Epidermal melanocyte (primary cell): ENCODE results near the gene OR56A3.
"Not testable (repeated sequence)": the region's sequence is repeated elsewhere in the genome, so short reads cannot be mapped to it uniquely, and the experiment has no call there.

Experiments used
- DNase-seq: peaks from one replicate; pipeline ENCODE4 v3.0.0; 2011; ENCODE audit warnings: low spot score; ENCODE audit not compliant: insufficient read length

The OR56A3 gene, protein sequence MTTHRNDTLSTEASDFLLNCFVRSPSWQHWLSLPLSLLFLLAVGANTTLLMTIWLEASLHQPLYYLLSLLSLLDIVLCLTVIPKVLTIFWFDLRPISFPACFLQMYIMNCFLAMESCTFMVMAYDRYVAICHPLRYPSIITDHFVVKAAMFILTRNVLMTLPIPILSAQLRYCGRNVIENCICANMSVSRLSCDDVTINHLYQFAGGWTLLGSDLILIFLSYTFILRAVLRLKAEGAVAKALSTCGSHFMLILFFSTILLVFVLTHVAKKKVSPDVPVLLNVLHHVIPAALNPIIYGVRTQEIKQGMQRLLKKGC

DNA sequence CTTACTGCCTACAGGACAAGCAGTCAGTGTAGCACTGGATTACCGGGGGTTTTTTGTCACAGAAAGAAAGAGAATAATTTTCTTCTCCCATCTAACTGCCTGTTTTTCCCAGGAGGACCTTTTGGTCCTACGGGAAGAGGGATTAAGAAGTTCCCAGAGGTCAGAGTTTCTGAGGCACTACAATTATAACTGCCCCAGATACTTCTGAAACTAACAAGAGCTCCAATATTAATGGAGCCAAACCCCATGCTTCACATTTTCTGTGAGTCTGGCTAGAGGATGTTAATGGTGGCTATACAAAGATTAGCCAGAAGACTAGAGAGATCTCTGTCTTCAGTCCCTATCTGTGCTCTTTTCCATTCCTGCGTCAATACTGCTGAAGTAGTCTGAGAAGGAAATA is at the start of gene OR56A3:
Gene OR56A3, plus strand, starts transcription at position 301 of the 400 bp plus-strand sequence. CDS start 5,096 bp downstream, outside the sequence.
- no peak for DNase-seq

DNA sequence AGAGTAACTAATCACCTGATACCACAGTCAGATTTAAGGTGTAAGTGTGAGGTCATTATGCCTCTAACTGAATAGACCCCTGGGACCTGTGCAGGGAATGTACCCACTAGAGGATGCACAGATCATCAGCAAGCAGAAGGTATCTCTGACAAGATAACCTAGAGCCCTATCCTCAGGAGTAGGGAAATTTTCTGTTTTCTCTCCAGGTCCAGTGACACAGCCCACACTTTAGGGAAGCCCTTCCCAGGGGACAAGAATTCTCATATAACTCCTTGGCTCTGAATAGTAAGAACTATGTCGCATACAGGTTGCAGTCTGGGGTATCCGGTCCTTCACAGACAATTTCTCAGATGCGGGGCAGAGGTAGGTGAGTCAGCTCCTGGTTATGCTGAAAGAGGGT is 49.1 kb upstream of the OR56A3 start, which contains the start of gene OR52E5:
Gene OR52E5, plus strand, starts transcription at position 301 of the 400 bp plus-strand sequence. CDS start 7,569 bp downstream, outside the sequence.
- no peak for DNase-seq

DNA sequence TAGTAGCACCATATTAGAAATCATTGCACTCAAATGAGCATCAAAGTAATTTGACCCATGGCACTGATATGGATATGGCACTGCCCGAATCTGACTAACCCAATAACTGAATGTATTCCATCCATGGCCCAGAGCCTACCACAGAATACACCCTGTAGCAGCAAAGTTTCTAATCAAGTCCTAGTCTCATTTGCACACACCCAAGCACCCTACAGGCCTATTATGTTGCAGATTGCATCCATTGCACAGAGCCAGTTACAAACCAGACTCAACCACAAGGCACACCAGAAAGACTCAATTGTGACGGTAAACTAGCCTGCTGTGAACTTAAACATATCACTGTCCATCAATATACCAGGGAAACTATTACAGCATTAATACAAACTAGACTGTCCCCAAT is 42.5 kb upstream of the OR56A3 start:
- DNase-seq = no peak

DNA sequence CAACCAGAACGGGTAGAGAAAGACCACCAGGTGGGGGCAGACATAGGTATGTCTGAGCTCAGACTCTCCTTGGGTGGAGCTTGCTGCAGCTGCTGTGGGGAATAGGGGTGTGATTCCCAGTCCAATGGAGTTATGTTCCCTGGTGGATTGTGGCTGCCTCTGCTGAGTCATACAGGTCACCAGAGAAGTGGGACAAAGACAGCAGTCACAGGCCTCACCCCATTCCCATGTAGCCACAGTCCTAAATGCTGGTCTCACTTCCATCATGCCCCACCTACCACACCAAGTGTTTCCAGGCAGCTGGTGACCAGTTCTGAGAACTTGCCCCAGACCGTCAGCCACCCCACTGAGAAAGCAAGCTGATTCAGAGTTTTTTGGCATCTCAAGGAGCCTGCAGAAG is 31.5 kb upstream of the OR56A3 start:
- DNase-seq = no peak

DNA sequence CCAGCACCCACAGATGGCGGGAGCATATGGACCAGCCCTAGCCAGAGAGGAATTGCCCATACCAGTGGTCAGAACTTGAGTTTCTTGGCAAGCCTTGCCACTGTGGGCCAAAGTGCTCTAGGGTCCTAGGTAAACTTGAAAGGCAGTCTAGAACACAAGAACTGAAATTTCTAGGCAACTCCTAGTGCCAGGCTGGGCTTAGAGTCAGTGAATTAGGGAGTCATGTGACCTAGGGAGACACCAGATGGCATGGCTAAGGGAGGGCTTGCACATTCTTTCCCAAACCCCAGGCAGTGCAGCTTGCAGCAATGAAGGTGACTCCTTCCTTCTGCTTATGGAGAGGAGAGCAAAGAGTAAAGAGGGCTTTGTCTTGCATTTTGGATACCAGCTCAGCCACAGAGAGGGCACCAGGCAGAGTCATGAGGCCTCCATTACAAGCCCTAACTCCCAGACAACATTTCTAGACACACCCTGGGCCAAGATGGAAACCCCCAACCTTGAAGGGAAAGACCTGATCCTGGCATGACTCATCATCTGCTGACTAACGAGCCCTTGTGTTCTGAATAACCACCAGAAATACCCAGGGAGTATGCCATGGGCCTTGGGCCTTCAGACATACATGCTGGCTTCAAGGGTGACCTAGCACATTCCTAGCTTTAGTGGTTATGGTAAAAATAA is 19.2 kb upstream of the OR56A3 start:
- DNase-seq = no peak

DNA sequence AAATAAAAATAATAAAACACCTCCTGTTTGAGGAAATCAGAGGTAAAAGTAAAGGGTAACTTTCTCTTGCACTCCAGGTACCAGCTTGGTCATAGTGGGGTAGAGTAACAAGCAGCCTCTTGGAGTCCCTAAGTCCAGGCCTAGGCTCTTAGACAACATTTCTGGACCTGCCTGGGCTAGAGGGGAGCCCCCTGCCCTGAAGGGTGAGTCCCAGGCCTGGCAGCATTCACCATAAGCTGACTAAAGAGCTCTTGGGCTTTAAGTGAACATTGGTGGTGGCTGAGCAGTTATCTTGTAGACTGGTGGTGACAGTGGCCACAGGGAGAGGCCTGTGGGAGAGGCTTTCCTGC is 18.6 kb upstream of the OR56A3 start:
- DNase-seq = no peak

DNA sequence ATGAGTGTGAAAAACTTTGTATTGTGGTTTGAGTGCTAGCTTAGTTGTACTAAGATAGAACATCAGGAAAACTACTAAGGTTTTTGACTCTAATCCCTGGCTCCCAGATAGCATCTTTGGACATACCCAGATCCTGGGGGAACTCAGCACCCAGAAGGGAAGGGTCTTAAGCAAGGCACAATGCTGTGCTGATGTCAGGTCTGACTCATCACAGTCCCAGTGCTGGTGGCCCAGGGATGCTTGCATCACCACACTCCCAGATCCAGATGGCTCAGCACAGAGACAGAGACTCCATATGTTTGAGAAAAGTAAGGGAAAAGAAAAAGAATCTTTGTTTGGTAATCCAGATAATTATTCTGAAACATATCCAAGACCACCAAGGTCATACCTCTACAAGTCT is 18.3 kb upstream of the OR56A3 start:
- DNase-seq = no peak

DNA sequence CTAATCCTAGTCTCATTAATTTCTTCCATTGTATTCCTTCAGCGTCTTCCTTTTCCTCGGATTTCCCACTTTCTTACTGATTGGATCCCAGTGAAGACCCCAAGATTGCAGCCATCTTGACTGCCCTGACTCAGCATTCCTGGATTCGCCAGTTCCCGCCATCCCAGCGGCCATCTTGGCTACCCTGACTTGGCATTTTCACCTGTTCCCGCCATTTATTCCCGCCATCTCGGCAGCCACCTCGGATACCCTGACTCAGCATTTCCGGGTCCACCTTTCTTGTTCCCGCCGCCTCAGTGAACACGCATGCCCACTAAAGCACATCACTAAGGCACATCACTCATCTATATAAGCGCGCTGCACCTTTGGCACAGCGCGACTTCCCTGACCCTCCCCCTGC is 13.8 kb upstream of the OR56A3 start:
- DNase-seq = no peak

DNA sequence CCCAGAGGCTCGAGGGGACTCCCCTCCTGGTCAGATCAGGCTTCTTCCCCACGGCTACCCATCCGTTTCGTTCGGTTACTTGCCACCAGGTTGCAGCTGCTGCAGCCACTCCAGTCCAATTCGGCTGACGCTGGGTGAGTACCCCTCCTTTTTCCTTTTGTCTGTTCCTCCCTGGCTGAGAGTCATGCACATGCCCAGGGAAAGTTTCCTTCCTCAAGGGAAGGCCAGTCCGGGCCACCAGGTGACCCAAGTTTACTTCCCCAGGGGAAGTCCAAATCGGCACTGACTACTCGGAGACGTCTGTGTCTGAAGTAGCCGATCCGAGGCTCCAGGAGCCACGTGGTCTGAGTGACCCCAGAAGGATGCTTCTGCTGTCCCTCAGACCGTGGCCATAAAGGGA is 13.2 kb upstream of the OR56A3 start:
- no peak for DNase-seq

DNA sequence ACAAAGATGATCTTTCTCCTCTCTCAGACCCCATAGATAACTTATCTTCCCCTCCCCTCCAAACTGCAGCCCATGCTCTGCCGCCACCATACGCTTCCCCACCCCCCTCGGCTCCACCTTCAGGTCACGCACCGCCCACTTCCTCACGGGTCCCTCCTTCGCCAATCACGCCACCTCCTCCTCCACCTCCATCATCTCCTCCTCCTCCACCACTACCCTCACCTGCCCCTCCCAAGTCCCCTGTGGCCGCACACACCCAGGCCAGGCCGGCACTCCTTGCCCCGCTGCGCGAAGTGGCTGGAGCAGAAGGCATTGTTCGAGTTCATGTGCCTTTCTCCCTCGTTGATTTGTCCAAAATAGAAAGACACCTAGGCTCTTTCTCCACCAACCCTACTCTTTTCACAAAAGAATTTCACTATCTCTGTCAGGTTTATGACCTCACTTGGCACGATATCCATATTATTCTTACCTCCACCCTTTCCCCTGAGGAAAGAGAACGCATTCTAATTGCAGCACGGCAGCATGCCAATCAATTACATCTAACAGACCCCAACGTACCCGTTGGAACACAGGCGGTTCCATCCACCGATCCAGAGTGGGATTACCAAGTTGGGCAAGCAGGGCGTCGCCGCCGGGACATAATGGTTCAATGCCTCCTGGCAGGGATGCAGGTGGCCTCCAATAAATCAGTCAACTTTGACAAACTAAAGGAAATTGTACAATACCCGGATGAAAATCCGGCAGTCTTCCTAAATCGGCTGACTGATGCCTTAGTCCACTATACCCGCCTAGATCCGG is 12.3 kb upstream of the OR56A3 start:
- DNase-seq = no peak

DNA sequence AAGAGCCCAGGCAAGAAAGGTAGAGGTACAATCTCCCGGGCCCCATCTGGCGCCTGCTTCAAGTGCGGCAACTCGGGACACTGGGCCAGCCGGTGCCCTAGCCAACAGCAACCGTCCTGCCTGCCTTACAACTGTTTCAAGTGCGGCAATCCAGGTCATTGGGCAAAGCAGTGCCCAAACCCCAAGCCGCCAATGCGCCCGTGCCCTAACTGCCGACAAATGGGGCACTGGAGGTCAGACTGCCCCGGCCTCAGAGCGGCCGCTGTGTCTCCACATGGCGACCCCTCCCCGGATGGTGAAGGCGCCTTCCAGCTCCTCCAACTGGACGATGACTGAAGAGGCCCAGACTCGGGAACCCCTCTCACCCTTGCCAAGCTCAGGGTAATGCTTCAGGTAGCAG is 11.4 kb upstream of the OR56A3 start:
- no peak for DNase-seq

DNA sequence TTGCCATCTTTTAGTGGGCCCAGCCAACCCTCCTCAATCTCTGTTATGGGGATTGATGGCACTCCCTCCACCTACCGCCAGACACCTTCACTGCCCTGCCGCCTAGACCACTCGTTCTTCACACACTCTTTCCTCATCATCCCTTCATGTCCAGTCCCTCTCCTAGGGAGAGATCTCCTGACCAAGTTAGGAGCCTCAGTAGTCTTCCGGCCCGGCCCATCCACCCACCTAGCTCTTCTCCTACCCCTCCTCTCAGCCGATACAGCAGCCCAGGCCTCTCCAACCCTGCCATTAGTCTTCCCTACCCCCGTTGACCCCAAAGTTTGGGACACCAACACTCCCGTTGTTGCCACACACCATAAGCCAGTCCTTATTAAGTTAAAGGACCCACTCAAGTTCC is 11.0 kb upstream of the OR56A3 start:
- no peak for DNase-seq

DNA sequence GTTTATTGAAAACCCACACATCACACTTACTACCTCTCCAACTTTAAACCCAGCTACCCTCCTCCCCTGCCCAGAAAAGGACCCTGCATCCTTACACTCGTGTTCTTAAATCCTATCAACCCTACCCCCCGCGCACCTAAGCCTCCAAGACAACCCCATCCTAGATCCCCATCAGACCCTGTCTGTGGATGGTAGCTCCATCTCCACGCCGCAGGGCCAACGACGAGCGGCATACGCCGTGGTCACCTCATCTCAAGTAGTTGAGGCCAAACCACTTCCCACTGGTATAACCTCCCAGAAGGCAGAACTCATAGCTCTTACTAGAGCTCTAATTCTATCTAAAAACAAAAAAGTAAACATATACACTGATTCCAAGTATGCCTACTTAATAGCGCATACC is 9.4 kb upstream of the OR56A3 start:
- no peak for DNase-seq

DNA sequence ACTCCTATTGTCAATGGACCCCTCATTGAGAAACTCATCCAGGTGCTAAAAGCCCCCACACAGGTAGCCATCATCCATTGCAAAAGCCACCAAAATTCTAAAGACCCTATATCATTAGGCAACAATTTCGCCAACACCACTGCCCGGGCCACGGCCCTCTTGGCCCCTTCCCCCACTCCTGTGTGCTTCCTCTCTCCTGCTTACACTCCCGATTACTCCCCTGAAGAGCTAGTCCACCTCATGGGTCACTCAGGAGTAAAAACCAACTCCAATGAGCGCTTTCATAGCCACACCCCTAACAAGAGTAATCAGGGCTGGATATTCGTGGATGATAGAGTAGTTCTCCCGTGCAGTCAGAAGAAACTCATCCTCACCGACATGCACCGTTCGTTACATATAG is 8.9 kb upstream of the OR56A3 start:
- DNase-seq = no peak

DNA sequence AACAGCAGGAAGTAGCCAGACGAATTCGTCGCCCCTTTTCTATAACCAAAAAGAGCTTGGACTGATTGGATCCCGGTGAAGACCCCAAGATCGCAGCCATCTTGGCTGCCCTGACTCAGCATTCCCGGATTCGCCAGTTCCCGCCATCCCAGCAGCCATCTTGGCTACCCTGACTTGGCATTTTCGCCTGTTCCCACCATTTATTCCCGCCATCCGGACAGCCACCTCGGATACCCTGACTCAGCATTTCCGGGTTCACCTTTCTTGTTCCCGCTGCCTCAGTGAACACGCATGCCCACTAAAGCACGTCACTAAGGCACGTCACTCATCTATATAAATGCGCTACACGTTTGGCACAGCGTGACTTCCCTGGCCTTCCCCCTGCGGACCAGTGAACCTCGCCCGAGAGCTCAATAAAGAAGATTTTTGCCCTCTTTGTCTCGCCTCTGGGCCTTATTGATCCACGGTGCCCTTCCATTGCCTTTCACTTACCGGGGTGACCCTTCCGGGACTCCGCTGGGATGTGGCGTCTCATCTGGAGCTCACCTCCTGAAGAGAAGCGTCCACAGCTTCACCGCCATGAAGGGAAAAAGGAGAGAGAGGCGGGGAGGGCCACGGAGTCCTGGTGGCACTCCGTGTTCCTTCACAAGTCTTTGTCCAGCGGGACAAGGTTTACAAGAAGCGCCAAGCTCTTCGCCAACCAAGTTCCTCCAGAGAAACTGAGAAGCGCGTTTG is 4.0 kb upstream of the OR56A3 start:
- no peak for DNase-seq

DNA sequence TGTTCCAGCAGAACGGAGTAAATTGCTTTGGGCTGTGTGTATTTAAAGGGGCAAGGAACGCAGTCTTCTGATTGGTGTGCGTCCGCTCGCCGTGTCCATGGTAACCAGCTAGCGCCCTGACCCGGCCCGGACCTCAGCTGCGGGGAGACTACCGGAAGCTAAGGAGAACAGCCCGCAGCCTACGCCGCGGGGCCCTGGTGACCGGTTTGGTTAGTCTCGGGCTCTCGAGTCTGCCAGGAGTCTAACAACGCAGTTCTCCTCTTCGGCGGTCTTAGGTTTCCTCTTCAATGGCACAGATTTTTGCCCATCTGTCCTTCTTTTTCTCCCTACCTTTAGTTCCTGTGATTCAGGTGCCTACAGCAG is 3.5 kb upstream of the OR56A3 start:
- DNase-seq = no peak

DNA sequence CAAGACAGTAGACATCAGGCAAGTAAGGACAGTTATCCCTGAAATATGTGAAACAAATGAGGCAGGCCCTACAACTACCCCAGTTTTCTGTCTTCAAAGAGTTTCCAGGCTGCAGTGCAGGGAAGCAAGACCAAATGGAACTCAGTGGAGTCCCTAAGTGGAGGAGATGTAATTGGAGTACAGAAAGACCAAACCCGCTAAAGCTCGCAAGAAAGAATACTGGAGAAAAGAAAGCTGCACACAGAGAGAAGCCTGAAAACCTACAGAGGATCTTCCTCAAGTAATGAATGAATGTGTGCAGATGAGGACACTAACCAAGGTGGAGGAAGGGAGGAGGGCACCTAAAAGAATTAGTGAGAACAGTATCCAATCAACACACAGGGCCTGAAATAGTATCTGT is 1.3 kb upstream of the OR56A3 start:
- DNase-seq = no peak

DNA sequence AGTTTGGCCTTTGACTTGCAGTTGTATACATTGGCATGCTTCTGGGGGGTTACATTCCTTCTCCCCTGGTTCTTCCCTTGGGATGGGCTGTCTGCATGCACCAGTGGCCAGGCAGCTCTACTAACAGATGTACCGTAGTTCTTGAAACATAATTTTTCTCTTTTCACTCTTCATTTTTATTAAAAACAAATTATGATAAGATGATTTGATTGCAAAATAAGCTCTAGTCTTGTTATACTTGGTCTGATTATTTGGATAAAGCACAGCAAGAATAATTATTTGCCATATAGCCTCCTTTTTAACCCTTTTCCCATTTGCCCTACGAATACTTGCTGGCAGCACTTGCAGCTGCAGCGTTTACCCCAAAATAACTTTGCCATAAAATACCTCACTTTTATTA is 13.5 kb downstream of the OR56A3 start:
- DNase-seq = no peak

DNA sequence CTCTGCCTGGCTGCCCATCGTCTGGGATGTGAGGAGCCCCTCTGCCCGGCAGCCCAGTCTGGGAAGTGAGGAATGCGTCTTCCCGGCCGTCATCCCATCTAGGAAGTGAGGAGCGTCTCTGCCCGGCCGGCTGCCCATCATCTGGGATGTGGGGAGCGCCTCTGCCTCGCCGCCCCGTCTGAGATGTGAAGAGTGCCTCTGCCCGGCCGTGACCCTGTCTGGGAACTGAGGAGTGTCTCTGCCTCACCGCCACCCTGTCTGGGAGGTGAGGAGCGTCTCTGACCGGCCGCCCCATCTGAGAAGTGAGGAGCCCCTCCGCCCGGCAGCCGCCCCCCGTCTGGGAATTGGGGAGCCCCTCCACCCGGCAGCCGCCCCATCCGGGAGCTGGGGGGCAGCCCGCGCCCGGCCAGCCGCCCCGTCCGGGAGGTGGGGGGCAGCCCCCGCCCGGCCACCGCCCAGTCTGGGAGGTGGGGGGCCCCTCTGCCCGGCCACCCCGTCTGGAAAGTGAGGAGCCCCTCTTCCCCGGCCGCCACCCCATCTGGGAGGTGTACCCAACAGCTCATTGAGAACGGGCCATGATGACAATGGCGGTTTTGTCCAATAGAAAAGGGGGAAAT is 18.8 kb downstream of the OR56A3 start:
- DNase-seq = not testable (repeated sequence)

DNA sequence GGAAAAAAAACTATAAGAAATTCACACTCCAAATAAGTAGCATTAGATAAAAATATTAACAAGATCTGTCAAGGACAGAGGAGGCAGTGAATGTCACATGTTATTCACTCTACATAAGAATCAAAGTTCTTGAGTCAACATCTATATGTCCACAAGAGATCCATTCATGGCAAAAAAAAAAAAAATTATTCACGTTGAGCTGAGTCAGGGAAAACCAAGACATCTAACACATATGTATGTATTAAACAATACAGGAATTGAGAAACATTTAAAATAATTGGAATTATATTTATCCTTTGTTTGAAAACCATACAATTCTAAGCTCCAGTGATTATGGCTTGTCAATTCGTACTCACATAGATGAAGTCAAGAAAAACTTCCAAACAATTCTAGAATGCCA is 24.9 kb downstream of the OR56A3 start:
- DNase-seq = no peak

DNA sequence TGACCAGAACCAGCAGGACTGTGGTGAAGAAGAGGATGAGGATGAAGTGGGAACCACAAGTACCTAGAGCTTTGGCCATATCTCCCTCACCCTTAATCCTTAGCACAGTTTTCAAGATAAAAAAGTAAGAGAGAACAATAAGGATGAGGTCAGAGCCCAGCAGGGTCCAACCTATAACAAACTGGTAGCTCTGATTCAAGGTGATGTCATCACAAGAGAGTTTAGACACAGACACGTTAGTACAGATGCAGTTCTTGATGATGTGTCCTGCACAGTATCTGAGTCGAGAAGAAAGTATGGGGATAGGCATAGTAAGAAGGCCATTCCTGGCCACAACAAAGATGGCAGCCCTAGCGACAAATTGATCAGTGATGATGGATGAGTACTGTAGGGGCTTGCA is 25.7 kb downstream of the OR56A3 start:
- DNase-seq = no peak
